ENCODE results near the gene PATL1. TPM values are rescaled to one million over a fixed set of nuclear protein-coding genes. Genes with fewer than 3 reads are reported as not detected.
A peak's percentile ranks its signal among the peaks of the same experiment; 100 is the strongest.

PATL1 gene
- total and polyA plus RNA-seq, 2 of the 4 experiments (the other 2 are of a cell fraction), result 3.9 to 29.7 TPM

GRCh38 chr11:59611570-59612565 lies 57.0 kb downstream of the PATL1 start:
- dilution Hi-C loops (cut with HindIII; ENCODE audit: low sequenced_read_pairs, unreplicated experiment), result no loop called here
- Histone ChIP-seq H3K14ac (replicated peaks; ENCODE audit: low read depth, low read length) (no peak overlapping the region; the same call in 1 of the 2 replicates), H4K8ac (ENCODE audit: low read depth in 2 of 2, low read length in 2 of 2) (no peak overlapping the region), H4K20me1 (ENCODE audit: insufficient read depth, low read length) (peaks cover 45% of the 10 kb centered on the region), H3K9me3 (ENCODE audit: control insufficient read depth, insufficient read depth, low read length) (no peaks in the 10 kb centered on the region), H3K56ac (ENCODE audit: extremely low read depth, insufficient read depth, low read length) (no peak overlapping the region), H2BK5ac (ENCODE audit: low read depth, low read length, poor library complexity, severe bottlenecking) (no peak overlapping the region), H3K18ac (ENCODE audit: low read depth, low read length) (no peak overlapping the region), H3K4me1 (ENCODE audit: control insufficient read depth, insufficient read depth, low read length) (peaks cover 4% of the 10 kb centered on the region), H3K36me3 (ENCODE audit: control insufficient read depth, insufficient read depth, low read length) (peaks cover 30% of the 10 kb centered on the region), H3K79me1 (ENCODE audit: low read depth in 1 of 2, low read length in 2 of 2) (peaks cover 28 to 60% of the 10 kb centered on the region in 2 experiments), H4K5ac (ENCODE audit: low read depth, low read length) (no peak overlapping the region), H2AFZ (replicated peaks; ENCODE audit: low read length, poor library complexity) (no peak overlapping the region), H3K23ac (ENCODE audit: low read depth, low read length) (no peak overlapping the region), H3K9me1 (ENCODE audit: insufficient read depth, low read length) (peaks cover 10% of the 10 kb centered on the region), H3K4me3 (ENCODE audit: insufficient read depth, low read depth, low read length) (no peak overlapping the region), H3K27ac (ENCODE audit: insufficient read depth, low read length) (no peak overlapping the region; the same call in 1 of the 2 replicates), H2AK5ac (ENCODE audit: low read depth, low read length) (no peak overlapping the region), H3K9ac (ENCODE audit: low read depth, low read length) (no peak overlapping the region), H4K91ac (ENCODE audit: insufficient read depth, low read depth, low read length) (no peak overlapping the region), H2BK15ac (ENCODE audit: low read depth, low read length) (no peak overlapping the region), H3K4ac (ENCODE audit: low read depth, low read length) (no peak overlapping the region), H2AK9ac (replicated peaks; ENCODE audit: low read depth, low read length, poor library complexity) (no peak overlapping the region), H3K4me2 (ENCODE audit: low read depth, low read length) (peak overlapping the region; percentile 20; the same call in 1 of the 2 replicates), H2BK20ac (ENCODE audit: low read depth, low read length) (no peak overlapping the region), H2BK120ac (ENCODE audit: low read depth, low read length) (no peak overlapping the region), H3K27me3 (ENCODE audit: control insufficient read depth, insufficient read depth, low read length) (no peaks in the 10 kb centered on the region)
- intact Hi-C loops (cut with micrococcal nuclease), result loop anchor here (5.0 kb wide), 1 partner anchor 40 kb away; no protein-coding TSS in a partner anchor
- 86% methylated on average over 2 of the region's 6 CpGs; no CpG with 5 or more reads in 1 of the 2 experiments for WGBS, 2 experiments (ENCODE audit: extremely low coverage in 2 of 2, insufficient read length in 1 of 2)
- POLR2A ChIA-PET (ENCODE audit: unreplicated experiment), result no interaction called here
- in situ Hi-C loops (cut with MboI; ENCODE audit: low sequenced_read_pairs), result loop anchor here (25.0 kb wide), 1 partner anchor 1700 kb away; no protein-coding TSS in a partner anchor
- no peak; the same call in 1 of the 2 replicates for ATAC-seq (ENCODE audit: low read depth)
- CTCF ChIA-PET, result no interaction called here
- TF ChIP-seq CEBPB (IDR thresholded peaks at IDR 0.05; ENCODE audit: low read depth, low read length) (no peak), MAFK (IDR thresholded peaks at IDR 0.05; ENCODE audit: low read depth, low read length) (no peak), RCOR1 (IDR thresholded peaks at IDR 0.05; ENCODE audit: insufficient replicate concordance, low read length) (no peak), ELK1 (IDR thresholded peaks at IDR 0.05; ENCODE audit: borderline replicate concordance, low read depth, low read length) (no peak), FOS (IDR thresholded peaks at IDR 0.05; ENCODE audit: low read depth, low read length) (no peak), BHLHE40 (IDR thresholded peaks at IDR 0.05; ENCODE audit: low read depth, low read length) (no peak), MAZ (IDR thresholded peaks at IDR 0.05; ENCODE audit: borderline replicate concordance, low read depth, low read length) (no peak), POLR2A (IDR thresholded peaks at IDR 0.05; ENCODE audit: low read depth, low read length) (no peak), NFE2L2 (IDR thresholded peaks at IDR 0.05; ENCODE audit: low read depth, low read length) (no peak)
- peak; percentile 67 for DNase-seq
- BruUV-seq (replicated peaks), result no TSS peak
